Mesodermal cell (in vitro differentiated cells): ENCODE data around the gene PPM1H.

Experiments
- H3K27ac ChIP-seq: 2 replicates; pipeline ENCODE4 v1.7.0; 2013; ENCODE audit warnings: mild to moderate bottlenecking, low read depth, low read length, moderate library complexity; ENCODE audit not compliant: severe bottlenecking
- H3K36me3 ChIP-seq: 2 replicates; pipeline ENCODE4 v1.7.1; 2013; ENCODE audit warnings: mild to moderate bottlenecking, low read length, moderate library complexity; ENCODE audit not compliant: control insufficient read depth, insufficient read depth
- H3K4me1 ChIP-seq: one replicate; pipeline ENCODE4 v1.7.1; 2013; ENCODE audit warnings: mild to moderate bottlenecking, low read length; ENCODE audit not compliant: insufficient read depth, control insufficient read depth, poor library complexity, severe bottlenecking
- H3K4me3 ChIP-seq: 2 replicates; pipeline ENCODE4 v1.7.0; 2013; ENCODE audit warnings: low read length, control low read depth, mild to moderate bottlenecking; ENCODE audit not compliant: insufficient read depth, poor library complexity, severe bottlenecking; ENCODE audit errors: extremely low read depth
- H3K9me3 ChIP-seq: 2 replicates; pipeline ENCODE4 v1.7.1; 2013; ENCODE audit warnings: mild to moderate bottlenecking, low read length, moderate library complexity; ENCODE audit not compliant: control insufficient read depth
- WGBS, 2 experiments: methylation state at CpG; one replicate each; pipeline ENCODE4 v1.1.5; 2013; ENCODE audit warnings: missing lambda C conversion rate in 2 of 2; ENCODE audit not compliant: insufficient coverage in 2 of 2; 5-methylcytosine and 5-hydroxymethylcytosine counted together

The PPM1H gene

GRCh38 chr12:62922539-62922938 is 12.4 kb downstream of the PPM1H start:
- WGBS, 2 experiments: 71 to 100% methylated on average over 2 of the region's 2 CpGs

GRCh38 chr12:62919838-62920237 is 15.1 kb downstream of the PPM1H start:
- H3K9me3 ChIP-seq: no peaks in the 10 kb centered on the region
- H3K36me3 ChIP-seq: no peaks in the 10 kb centered on the region
- H3K4me1 ChIP-seq: no peaks in the 10 kb centered on the region
- H3K27ac ChIP-seq: no peak overlapping the region
- WGBS, 2 experiments: 75 to 96% methylated on average over 2 of the region's 2 CpGs
- H3K4me3 ChIP-seq: no peak overlapping the region

More at GRCh38 chr12:62922539-62922938, 12.4 kb downstream of the PPM1H start:
- H3K9me3 ChIP-seq: no peaks in the 10 kb centered on the region
- no peaks in the 10 kb centered on the region for H3K36me3 ChIP-seq
- no peak overlapping the region for H3K4me3 ChIP-seq
- no peak overlapping the region for H3K27ac ChIP-seq
- H3K4me1 ChIP-seq: no peaks in the 10 kb centered on the region

GRCh38 chr12:62917926-62918325 is 17.0 kb downstream of the PPM1H start:
- Histone ChIP-seq H3K4me3 (no peak overlapping the region), H3K36me3 (no peaks in the 10 kb centered on the region), H3K9me3 (no peaks in the 10 kb centered on the region), H3K27ac (no peak overlapping the region), H3K4me1 (no peaks in the 10 kb centered on the region)
- WGBS, 2 experiments: no CpG with 5 or more reads among the region's 1 CpG

GRCh38 chr12:62916632-62917425 is 18.1 kb downstream of the PPM1H start:
- WGBS, 2 experiments: 84 to 100% methylated on average over 4 to 5 of the region's 7 CpGs
- H3K9me3 ChIP-seq: no peaks in the 10 kb centered on the region
- H3K4me1 ChIP-seq: no peaks in the 10 kb centered on the region
- H3K27ac ChIP-seq: no peak overlapping the region
- no peak overlapping the region for H3K4me3 ChIP-seq
- no peaks in the 10 kb centered on the region for H3K36me3 ChIP-seq

GRCh38 chr12:62915204-62915529 is 19.8 kb downstream of the PPM1H start:
- Histone ChIP-seq H3K4me1 (peaks cover 6% of the 10 kb centered on the region), H3K4me3 (no peak overlapping the region), H3K27ac (no peak overlapping the region), H3K36me3 (no peaks in the 10 kb centered on the region), H3K9me3 (no peaks in the 10 kb centered on the region)
- 82 to 96% methylated on average over 3 to 6 of the region's 6 CpGs for WGBS, 2 experiments

- Histone ChIP-seq H3K4me1 (peaks cover 6% of the 10 kb centered on the region), H3K4me3 (no peak overlapping the region), H3K27ac (no peak overlapping the region), H3K9me3 (no peaks in the 10 kb centered on the region), H3K36me3 (no peaks in the 10 kb centered on the region)
- WGBS, 2 experiments: 87 to 91% methylated on average over 4 to 7 of the region's 7 CpGs
Measured at GRCh38 chr12:62914443-62915203, 20.3 kb downstream of the PPM1H start.

GRCh38 chr12:62913380-62913779 is 21.6 kb downstream of the PPM1H start:
- no peaks in the 10 kb centered on the region for H3K9me3 ChIP-seq
- no peak overlapping the region for H3K27ac ChIP-seq
- no peaks in the 10 kb centered on the region for H3K36me3 ChIP-seq
- H3K4me3 ChIP-seq: no peak overlapping the region
- 90 to 95% methylated on average over 3 to 6 of the region's 6 CpGs for WGBS, 2 experiments
- H3K4me1 ChIP-seq: peaks cover 6% of the 10 kb centered on the region

- Histone ChIP-seq H3K9me3 (no peaks in the 10 kb centered on the region), H3K4me3 (no peak overlapping the region), H3K27ac (no peak overlapping the region), H3K36me3 (no peaks in the 10 kb centered on the region), H3K4me1 (peaks cover 6% of the 10 kb centered on the region)
- 87 to 100% methylated on average over 2 of the region's 4 CpGs for WGBS, 2 experiments
Measured at GRCh38 chr12:62912644-62913043, 22.3 kb downstream of the PPM1H start.

GRCh38 chr12:62911286-62911685 is 23.7 kb downstream of the PPM1H start:
- 83% methylated on average over 2 to 3 of the region's 4 CpGs for WGBS, 2 experiments
- Histone ChIP-seq H3K4me3 (no peak overlapping the region), H3K36me3 (no peaks in the 10 kb centered on the region), H3K9me3 (no peaks in the 10 kb centered on the region), H3K27ac (no peak overlapping the region), H3K4me1 (peaks cover 6% of the 10 kb centered on the region)

GRCh38 chr12:62910549-62911169 is 24.3 kb downstream of the PPM1H start:
- WGBS, 2 experiments: 40 to 60% methylated on average over 2 to 3 of the region's 5 CpGs
- Histone ChIP-seq H3K36me3 (no peaks in the 10 kb centered on the region), H3K9me3 (no peaks in the 10 kb centered on the region), H3K27ac (no peak overlapping the region), H3K4me1 (peaks cover 6% of the 10 kb centered on the region), H3K4me3 (no peak overlapping the region)
